HG02623 (cell line): Measurements from ENCODE around the gene ST6GALNAC6.
A peak's percentile ranks its signal among the peaks of the same experiment; 100 is the strongest.

ENCODE experiments used
- ATAC-seq: cut with Tn5 transposase; IDR thresholded peaks from one replicate; pipeline ENCODE4 v1.9.1; 2021; ENCODE audit warnings: moderate library complexity; ENCODE audit not compliant: unreplicated experiment

Gene ST6GALNAC6

GRCh38 chr9:127899128-127899943 lies at the start of gene ST6GALNAC6:
Gene ST6GALNAC6, minus strand, starts transcription at chr9:127899603. Its CDS starts 1,622 bp downstream, at chr9:127897981.
- peak; percentile 66 for ATAC-seq

- no peak for ATAC-seq
Measured at GRCh38 chr9:127947841-127948710, 48.7 kb upstream of the ST6GALNAC6 start.

- ATAC-seq, result no peak
Measured at GRCh38 chr9:127946728-127947127, 47.3 kb upstream of the ST6GALNAC6 start.

- no peak for ATAC-seq
Measured at GRCh38 chr9:127945942-127946341, 46.5 kb upstream of the ST6GALNAC6 start.

GRCh38 chr9:127945338-127945737 lies 45.9 kb upstream of the ST6GALNAC6 start:
- ATAC-seq, result no peak

GRCh38 chr9:127944586-127945218 lies 45.3 kb upstream of the ST6GALNAC6 start:
- ATAC-seq, result no peak

- ATAC-seq, result no peak
Measured at GRCh38 chr9:127943731-127944144, 44.3 kb upstream of the ST6GALNAC6 start.

GRCh38 chr9:127943011-127943662 lies 43.7 kb upstream of the ST6GALNAC6 start:
- no peak for ATAC-seq

GRCh38 chr9:127942216-127943010 lies 43.0 kb upstream of the ST6GALNAC6 start:
- no peak for ATAC-seq

GRCh38 chr9:127941961-127942215 lies 42.5 kb upstream of the ST6GALNAC6 start:
- ATAC-seq, result no peak

- no peak for ATAC-seq
Measured at GRCh38 chr9:127941062-127941960, 41.9 kb upstream of the ST6GALNAC6 start.

- no peak for ATAC-seq
Measured at GRCh38 chr9:127940593-127940992, 41.2 kb upstream of the ST6GALNAC6 start.

- no peak for ATAC-seq
Measured at GRCh38 chr9:127938298-127938690, 38.9 kb upstream of the ST6GALNAC6 start.

GRCh38 chr9:127937388-127938297 lies 38.2 kb upstream of the ST6GALNAC6 start, which contains the start of gene DPM2:
Gene DPM2, minus strand, starts transcription at chr9:127937854. Its CDS starts 34 bp downstream, at chr9:127937820.
- peak; percentile 78 for ATAC-seq

- no peak for ATAC-seq
Measured at GRCh38 chr9:127937056-127937387, 37.6 kb upstream of the ST6GALNAC6 start.

GRCh38 chr9:127936347-127936852 lies 37.0 kb upstream of the ST6GALNAC6 start:
- no peak for ATAC-seq

- no peak for ATAC-seq
Measured at GRCh38 chr9:127935765-127936221, 36.4 kb upstream of the ST6GALNAC6 start.

GRCh38 chr9:127934986-127935385 lies 35.6 kb upstream of the ST6GALNAC6 start:
- no peak for ATAC-seq
